K562 (cell line): Measurements from ENCODE around the gene NRTN. TPM values are rescaled to one million over a fixed set of nuclear protein-coding genes. Genes with fewer than 3 reads are reported as not detected.
A peak's percentile ranks its signal among the peaks of the same experiment; 100 is the strongest.

Source experiments
- ARHGAP35 ChIP-seq: fragments of 450-650 bp; IDR thresholded peaks from 2 replicates; pipeline ENCODE4 v1.6.1; 2018; ENCODE audit not compliant: partially characterized antibody
- CLOCK ChIP-seq: fragments of 250-450 bp; sonication (Bioruptor Pico); IDR thresholded peaks from 2 replicates; pipeline ENCODE4 v1.4.0; 2020; ENCODE audit warnings: mild to moderate bottlenecking, moderate library complexity, borderline replicate concordance
- CTCF ChIP-seq, 3 experiments: IDR thresholded peaks in 2 of 3; conservative IDR thresholded peaks in 1 of 3; 2 replicates each; pipeline ENCODE4 v1.5.1; 2011 to 2012; ENCODE audit warnings: low read length in 3 of 3, mild to moderate bottlenecking in 3 of 3, control low read depth in 2 of 3, improper control_type of control experiment in 1 of 3, inconsistent platforms in 1 of 3, low read depth in 1 of 3, mixed read lengths in 1 of 3, moderate library complexity in 1 of 3; ENCODE audit not compliant: insufficient read depth in 2 of 3
- KDM4B ChIP-seq, 2 experiments: fragments of 450-650 bp in 1 of 2; sonication (generic) in 1 of 2; IDR thresholded peaks; 2 replicates each; pipeline ENCODE4 v1.6.1; 2016 to 2017; ENCODE audit warnings: borderline replicate concordance in 2 of 2, antibody characterized with exemption in 1 of 2, low read depth in 1 of 2, mild to moderate bottlenecking in 1 of 2
- LARP7 ChIP-seq: fragments of 450-650 bp; IDR thresholded peaks from 2 replicates; pipeline ENCODE4 v1.6.1; 2016
- MBD2 ChIP-seq: sonication (generic); IDR thresholded peaks from 2 replicates; pipeline ENCODE4 v1.6.1; 2016; ENCODE audit warnings: low read depth, borderline replicate concordance
- RBM15 ChIP-seq: fragments of 200-400 bp; formaldehyde crosslinking; IDR thresholded peaks from 2 replicates; pipeline ENCODE4 v1.6.1; 2018; ENCODE audit warnings: mild to moderate bottlenecking, low read length, moderate library complexity; ENCODE audit not compliant: insufficient read depth
- SREBF1 ChIP-seq: fragments of 150-350 bp; IDR thresholded peaks from 2 replicates; pipeline ENCODE4 v1.6.1; 2014; ENCODE audit warnings: antibody characterized with exemption, low read depth, low read length, borderline replicate concordance
- YY1 ChIP-seq, 3 experiments: IDR thresholded peaks; 2 replicates each; pipeline ENCODE4 v1.6.1; 2011; ENCODE audit warnings: low read length in 2 of 3, mild to moderate bottlenecking in 2 of 3, moderate library complexity in 2 of 3, borderline replicate concordance in 1 of 3, control low read depth in 1 of 3, low read depth in 1 of 3; ENCODE audit not compliant: insufficient read depth in 3 of 3, insufficient replicate concordance in 2 of 3, control insufficient read depth in 1 of 3, insufficient read length in 1 of 3; ENCODE audit errors: extremely low read depth in 1 of 3
- ZBTB11 ChIP-seq, 3 experiments: fragments of 200-800 bp in 1 of 3; fragments of 250-450 bp in 1 of 3; fragments of 450-650 bp in 1 of 3; sonication (Bioruptor Pico) in 1 of 3; sonication (Bioruptor generic) in 1 of 3; formaldehyde crosslinking in 1 of 3; IDR thresholded peaks; 2 replicates each; pipeline versions ENCODE4 v1.6.1 to v1.8.0; 2016 to 2022; ENCODE audit warnings: mild to moderate bottlenecking in 2 of 3, missing genetic modification characterization in 2 of 3, missing compliant biosample characterization in 1 of 3, moderate library complexity in 1 of 3
- ZNF217 ChIP-seq: sonication (generic); formaldehyde crosslinking; IDR thresholded peaks from 2 replicates; pipeline ENCODE4 v1.8.0; 2022; ENCODE audit warnings: mild to moderate bottlenecking, missing genetic modification reagents
- ZNF277 ChIP-seq: fragments of 250-450 bp; sonication (Bioruptor Pico); IDR thresholded peaks from 2 replicates; pipeline ENCODE4 v1.8.0; 2022; ENCODE audit warnings: inconsistent platforms, mild to moderate bottlenecking, moderate library complexity, borderline replicate concordance
- polyA plus RNA-seq, 8 experiments: library from polyadenylated mRNA; depleted of rRNA in 4 of 8; stranded (reverse) in 5 of 8; unstranded in 3 of 8; fragments of >200 nt; fragmentation: Nextera tagmentation in 2 of 8; fragmentation: Illumina TruSeq in 1 of 8; extraction: Ambion mirVana in 2 of 8; extraction: Trizol in 1 of 8; gene quantifications; 2 replicates each; pipeline versions ENCODE4 v1.2.1 to v1.2.3, GENCODE V29; 2011 to 2014; ENCODE audit warnings: inconsistent platforms in 1 of 8, missing spikeins in 1 of 8
- total RNA-seq, 7 experiments: library from RNA; depleted of rRNA in 6 of 7; stranded (reverse); fragments of >200 nt in 6 of 7; fragmentation: Illumina TruSeq in 2 of 7; extraction: Trizol in 2 of 7; gene quantifications; 2 replicates each; pipeline versions ENCODE4 v1.2.1 to v1.2.3, GENCODE V29; 2011 to 2021; ENCODE audit warnings: low replicate concordance in 1 of 7

The NRTN gene
- total and polyA plus RNA-seq, 9 of the 15 experiments (the other 6 are each of a cell fraction or from before 2014, with no cell fraction given) = 0.62 to 8.1 (median 1.6) TPM; not detected in 2

GRCh38 chr19:5790559-5791520 is 14.0 kb upstream of the NRTN start, which contains the start of gene DUS3L (continued):
- TF ChIP-seq ZBTB11 (CRISPR knock-in tag; IDR thresholded peaks at IDR 0.05) = peak in 2 of 3 experiments; percentile 72 to 89; a peak in 4 of 6 replicates
- TF ChIP-seq KDM4B (IDR thresholded peaks at IDR 0.05; ENCODE audit: borderline replicate concordance in 2 of 2, low read depth in 1 of 2) = peak in 1 of 2 experiments; percentile 62; a peak in 2 of 4 replicates
- TF ChIP-seq ZNF277 (CRISPR knock-in tag) = no peak
- TF ChIP-seq CLOCK (CRISPR knock-in tag) = no peak
- TF ChIP-seq LARP7 = peak; percentile 83; the same call in 1 of the 2 replicates
- 0 out of 2 replicates have a peak, but pooled peaks have one; percentile 38 for TF ChIP-seq SREBF1
- TF ChIP-seq ZNF217 = no peak
- TF ChIP-seq YY1 (IDR thresholded peaks at IDR 0.05; ENCODE audit: borderline replicate concordance in 1 of 3, control insufficient read depth in 1 of 3, extremely low read depth in 1 of 3, insufficient read depth in 3 of 3, insufficient read length in 1 of 3, insufficient replicate concordance in 2 of 3, low read depth in 1 of 3, low read length in 2 of 3) = peak in 2 of 3 experiments; percentile 57 to 83
- TF ChIP-seq ARHGAP35 = no peak
- TF ChIP-seq RBM15 = no peak
- TF ChIP-seq MBD2 = peak; percentile 83
- no peak for TF ChIP-seq CTCF (IDR thresholded peaks at IDR 0.05 in 2 of 3, conservative IDR thresholded peaks at IDR 0.05 in 1 of 3; ENCODE audit: insufficient read depth in 2 of 3, low read depth in 1 of 3, low read length in 3 of 3)
